Measurements from ENCODE around the gene WFIKKN1.

The WFIKKN1 gene

GRCh38 chr16:630815-631405 lies at the start of gene WFIKKN1:
WFIKKN1 (plus strand) TSS chr16:630985; CDS start chr16:631254, 269 bp downstream.
- DNase-seq: no peak

- no peak for DNase-seq
Measured at GRCh38 chr16:582218-582613, 48.6 kb upstream of the WFIKKN1 start.

- no peak for DNase-seq
Measured at GRCh38 chr16:582614-583331, 48.0 kb upstream of the WFIKKN1 start.

GRCh38 chr16:583470-583814 lies 47.3 kb upstream of the WFIKKN1 start:
- no peak for DNase-seq

GRCh38 chr16:583815-584591 lies 46.8 kb upstream of the WFIKKN1 start:
- DNase-seq: no peak

- DNase-seq: no peak
Measured at GRCh38 chr16:585351-585750, 45.4 kb upstream of the WFIKKN1 start.

- no peak for DNase-seq
Measured at GRCh38 chr16:586047-586644, 44.6 kb upstream of the WFIKKN1 start.

- DNase-seq: no peak
Measured at GRCh38 chr16:586645-587590, 43.9 kb upstream of the WFIKKN1 start.

GRCh38 chr16:588639-588888 lies 42.2 kb upstream of the WFIKKN1 start:
- peak; percentile 76 to 81 for DNase-seq

- DNase-seq: peak; percentile 99 to 100
Measured at GRCh38 chr16:588889-589657, 41.7 kb upstream of the WFIKKN1 start.

GRCh38 chr16:589658-590187 lies 41.1 kb upstream of the WFIKKN1 start, which contains the start of gene RAB40C:
RAB40C (plus strand) TSS chr16:590066; CDS start chr16:590292, 226 bp downstream.
- peak; percentile 99 for DNase-seq

GRCh38 chr16:590188-590814 lies 40.5 kb upstream of the WFIKKN1 start:
- DNase-seq: no peak

- no peak for DNase-seq
Measured at GRCh38 chr16:590815-591200, 40.0 kb upstream of the WFIKKN1 start.

- DNase-seq: no peak
Measured at GRCh38 chr16:591231-591630, 39.6 kb upstream of the WFIKKN1 start.

GRCh38 chr16:591892-592517 lies 38.8 kb upstream of the WFIKKN1 start:
- no peak for DNase-seq

- no peak for DNase-seq
Measured at GRCh38 chr16:592518-593306, 38.1 kb upstream of the WFIKKN1 start.

- no peak for DNase-seq
Measured at GRCh38 chr16:593406-593805, 37.4 kb upstream of the WFIKKN1 start.

- DNase-seq: no peak
Measured at GRCh38 chr16:593807-594206, 37.0 kb upstream of the WFIKKN1 start.

- no peak for DNase-seq
Measured at GRCh38 chr16:595094-595528, 35.7 kb upstream of the WFIKKN1 start.

Measured in activated T-cell treated with anti-CD3 and anti-CD28 coated beads, Interleukin-2, amount 50 U/mL, for 48 hours (primary cell).